ENCODE results near the gene TCF25. TPM values are rescaled to one million over a fixed set of nuclear protein-coding genes. Genes with fewer than 3 reads are reported as not detected.
"Not testable (repeated sequence)": the region's sequence is repeated elsewhere in the genome, so short reads cannot be mapped to it uniquely, and the experiment has no call there.

TCF25 gene
- total and polyA plus RNA-seq, 3 donors from 2014 or later, result 225 to 345 (median 334) TPM

- H3K4me1 ChIP-seq, result no peaks in the 10 kb centered on the region
- no peaks in the 10 kb centered on the region for H3K27me3 ChIP-seq
- H3K4me3 ChIP-seq, result no peak overlapping the region
- intact Hi-C loops (cut with DNase I; ENCODE audit: low total_unique reads), result no loop called here
- TF ChIP-seq CTCF (IDR thresholded peaks at IDR 0.05), result no peak
- TF ChIP-seq POLR2A (IDR thresholded peaks at IDR 0.05), result no peak
- DNase-seq, result no peak
- H3K36me3 ChIP-seq (ENCODE audit: low read depth, missing control alignments), result no peaks in the 10 kb centered on the region
- H3K9me3 ChIP-seq, result no peaks in the 10 kb centered on the region
- WGBS, 2 donors, result 92% methylated on average over 11 to 16 of the region's 16 CpGs
- no peak overlapping the region for H3K27ac ChIP-seq
Measured at GRCh38 chr16:89931305-89931896, 58.0 kb downstream of the TCF25 start.

- WGBS, 2 donors, result 92 to 97% methylated on average over 5 to 6 of the region's 6 CpGs
- intact Hi-C loops (cut with DNase I; ENCODE audit: low total_unique reads), result no loop called here
- Histone ChIP-seq H3K4me1 (no peaks in the 10 kb centered on the region), H3K27me3 (no peaks in the 10 kb centered on the region), H3K27ac (no peak overlapping the region), H3K4me3 (no peak overlapping the region), H3K36me3 (ENCODE audit: low read depth, missing control alignments) (no peaks in the 10 kb centered on the region), H3K9me3 (no peaks in the 10 kb centered on the region)
- TF ChIP-seq POLR2A (IDR thresholded peaks at IDR 0.05), result no peak
- no peak for TF ChIP-seq CTCF (IDR thresholded peaks at IDR 0.05)
- DNase-seq, result no peak
Measured at GRCh38 chr16:89931964-89932363, 58.6 kb downstream of the TCF25 start.

GRCh38 chr16:89934019-89934418 lies 60.6 kb downstream of the TCF25 start:
- H3K4me3 ChIP-seq; H3K36me3 ChIP-seq (ENCODE audit: low read depth, missing control alignments); H3K4me1 ChIP-seq; H3K27ac ChIP-seq; H3K27me3 ChIP-seq; H3K9me3 ChIP-seq; intact Hi-C loops (cut with DNase I; ENCODE audit: low total_unique reads); DNase-seq: not testable (repeated sequence)
- WGBS, 2 donors, result 93 to 94% methylated on average over 11 to 13 of the region's 29 CpGs

GRCh38 chr16:89934611-89935553 lies 61.5 kb downstream of the TCF25 start:
- Histone ChIP-seq H3K4me3 (no peak overlapping the region), H3K27ac (no peak overlapping the region), H3K9me3 (no peaks in the 10 kb centered on the region), H3K27me3 (no peaks in the 10 kb centered on the region), H3K36me3 (ENCODE audit: low read depth, missing control alignments) (no peaks in the 10 kb centered on the region), H3K4me1 (no peaks in the 10 kb centered on the region)
- TF ChIP-seq CTCF (IDR thresholded peaks at IDR 0.05), result no peak
- no peak for TF ChIP-seq POLR2A (IDR thresholded peaks at IDR 0.05)
- no peak for DNase-seq
- intact Hi-C loops (cut with DNase I; ENCODE audit: low total_unique reads), result no loop called here
- WGBS, 2 donors, result 94 to 96% methylated on average over 37 to 61 of the region's 61 CpGs

GRCh38 chr16:89935620-89936019 lies 62.2 kb downstream of the TCF25 start:
- H3K27ac ChIP-seq; H3K4me3 ChIP-seq; intact Hi-C loops (cut with DNase I; ENCODE audit: low total_unique reads); H3K27me3 ChIP-seq; H3K36me3 ChIP-seq (ENCODE audit: low read depth, missing control alignments); H3K4me1 ChIP-seq; DNase-seq; H3K9me3 ChIP-seq: not testable (repeated sequence)
- 93 to 94% methylated on average over 27 of the region's 27 CpGs for WGBS, 2 donors

All from testis (tissue), 3 donors.